Stimulated activated CD4-positive, alpha-beta T cell treated with anti-CD3 and anti-CD28 coated beads, Interleukin-15, amount 100 ng/mL, for 24 hours (primary cell): ENCODE measurements around the gene FAM136A.
"Not testable (repeated sequence)": the region's sequence is repeated elsewhere in the genome, so short reads cannot be mapped to it uniquely, and the experiment has no call there.

Experiments
- DNase-seq: peaks from one replicate; pipeline ENCODE4 v3.0.0-alpha.2; 2020

The FAM136A gene

GRCh38 chr2:70283500-70284191, 18.2 kb downstream of the FAM136A start:
- DNase-seq = no peak

GRCh38 chr2:70282439-70282838, 19.4 kb downstream of the FAM136A start:
- no peak for DNase-seq

- no peak for DNase-seq
Observed at GRCh38 chr2:70280242-70280798, 21.5 kb downstream of the FAM136A start.

GRCh38 chr2:70270323-70270722, 31.5 kb downstream of the FAM136A start:
- DNase-seq = no peak

- DNase-seq = not testable (repeated sequence)
Observed at GRCh38 chr2:70269422-70270302, 32.2 kb downstream of the FAM136A start.

GRCh38 chr2:70266925-70267324, 34.9 kb downstream of the FAM136A start:
- not testable (repeated sequence) for DNase-seq

GRCh38 chr2:70261501-70261900, 40.4 kb downstream of the FAM136A start:
- DNase-seq = no peak

GRCh38 chr2:70258532-70258875, 43.4 kb downstream of the FAM136A start:
- DNase-seq = no peak

- no peak for DNase-seq
Observed at GRCh38 chr2:70255637-70256314, 46.1 kb downstream of the FAM136A start.

GRCh38 chr2:70250434-70250833, 51.4 kb downstream of the FAM136A start:
- DNase-seq = no peak

- DNase-seq = peak; percentile 99
Observed at GRCh38 chr2:70248181-70248847, 53.6 kb downstream of the FAM136A start, which contains the start of gene TIA1. Gene TIA1, minus strand, starts transcription at chr2:70248628. Its CDS starts 198 bp downstream, at chr2:70248430.

GRCh38 chr2:70247364-70248180, 54.3 kb downstream of the FAM136A start:
- no peak for DNase-seq
